ENCODE data around the gene CENPA.
"Not testable (repeated sequence)": the region's sequence is repeated elsewhere in the genome, so short reads cannot be mapped to it uniquely, and the experiment has no call there.

Gene CENPA

GRCh38 chr2:26792720-26793119 lies 6.9 kb downstream of the CENPA start:
- DNase-seq (ENCODE audit: low read depth in 3 of 3): no peak

GRCh38 chr2:26793518-26793917 lies 7.7 kb downstream of the CENPA start:
- no peak for DNase-seq (ENCODE audit: low read depth in 3 of 3)

- not testable (repeated sequence) for DNase-seq (ENCODE audit: low read depth in 3 of 3)
Measured at GRCh38 chr2:26795135-26795534, 9.3 kb downstream of the CENPA start.

GRCh38 chr2:26801328-26801727 lies 15.5 kb downstream of the CENPA start:
- no peak for DNase-seq (ENCODE audit: low read depth in 3 of 3)

- DNase-seq (ENCODE audit: low read depth in 3 of 3): no peak
Measured at GRCh38 chr2:26801796-26802195, 15.9 kb downstream of the CENPA start.

GRCh38 chr2:26805241-26805676 lies 19.4 kb downstream of the CENPA start:
- DNase-seq (ENCODE audit: low read depth in 3 of 3): no peak

- DNase-seq (ENCODE audit: low read depth in 3 of 3): no peak
Measured at GRCh38 chr2:26807788-26808460, 22.1 kb downstream of the CENPA start.

- DNase-seq (ENCODE audit: low read depth in 3 of 3): no peak
Measured at GRCh38 chr2:26809211-26809610, 23.4 kb downstream of the CENPA start.

GRCh38 chr2:26809876-26810577 lies 24.2 kb downstream of the CENPA start:
- no peak for DNase-seq (ENCODE audit: low read depth in 3 of 3)

- DNase-seq (ENCODE audit: low read depth in 3 of 3): no peak
Measured at GRCh38 chr2:26811261-26811660, 25.4 kb downstream of the CENPA start.

- DNase-seq (ENCODE audit: low read depth in 3 of 3): no peak
Measured at GRCh38 chr2:26811791-26812694, 26.2 kb downstream of the CENPA start.

- DNase-seq (ENCODE audit: low read depth in 3 of 3): no peak
Measured at GRCh38 chr2:26812731-26813130, 26.9 kb downstream of the CENPA start.

- not testable (repeated sequence) for DNase-seq (ENCODE audit: low read depth in 3 of 3)
Measured at GRCh38 chr2:26814072-26814765, 28.4 kb downstream of the CENPA start.

GRCh38 chr2:26816893-26817292 lies 31.0 kb downstream of the CENPA start:
- no peak for DNase-seq (ENCODE audit: low read depth in 3 of 3)

- no peak for DNase-seq (ENCODE audit: low read depth in 3 of 3)
Measured at GRCh38 chr2:26818255-26818654, 32.4 kb downstream of the CENPA start.

- DNase-seq (ENCODE audit: low read depth in 3 of 3): no peak
Measured at GRCh38 chr2:26818972-26819371, 33.1 kb downstream of the CENPA start.

GRCh38 chr2:26820932-26821331 lies 35.1 kb downstream of the CENPA start:
- DNase-seq (ENCODE audit: low read depth in 3 of 3): no peak

- no peak for DNase-seq (ENCODE audit: low read depth in 3 of 3)
Measured at GRCh38 chr2:26822877-26823276, 37.0 kb downstream of the CENPA start.

GRCh38 chr2:26838121-26838906 lies 52.5 kb downstream of the CENPA start:
- DNase-seq (ENCODE audit: low read depth in 3 of 3): no peak

- no peak for DNase-seq (ENCODE audit: low read depth in 3 of 3)
Measured at GRCh38 chr2:26840937-26841610, 55.2 kb downstream of the CENPA start.

Data from stimulated activated CD4-positive, alpha-beta T cell treated with anti-CD3 and anti-CD28 coated beads, TNF-alpha, amount 100 ng/mL, for 48 hours (primary cell).